Uterus (tissue), 2 donors: ENCODE data around the gene VAPA.

ENCODE experiments used
- CTCF ChIP-seq, 4 experiments: fragments of 200-600 bp in 2 of 4; fragments of 450-650 bp in 2 of 4; sonication (generic) in 2 of 4; IDR thresholded peaks; one replicate each; pipeline ENCODE4 v1.5.1; 2016 to 2019; ENCODE audit warnings: antibody characterized with exemption in 4 of 4, mild to moderate bottlenecking in 2 of 4, moderate library complexity in 1 of 4
- POLR2A ChIP-seq, 2 donors: fragments of 450-650 bp; IDR thresholded peaks; one replicate each; pipeline ENCODE4 v1.6.1; 2016; ENCODE audit warnings: antibody characterized with exemption in 2 of 2, mild to moderate bottlenecking in 1 of 2, moderate library complexity in 1 of 2

- TF ChIP-seq CTCF (IDR thresholded peaks at IDR 0.05) (no peak), POLR2A (IDR thresholded peaks at IDR 0.05) (no peak)
These were observed 3.7 kb upstream of the VAPA start for GRCh38 chr18:9910071-9910470.
